ENCODE data around the gene BMP2K.
A peak's percentile ranks its signal among the peaks of the same experiment; 100 is the strongest.

The BMP2K gene

DNA sequence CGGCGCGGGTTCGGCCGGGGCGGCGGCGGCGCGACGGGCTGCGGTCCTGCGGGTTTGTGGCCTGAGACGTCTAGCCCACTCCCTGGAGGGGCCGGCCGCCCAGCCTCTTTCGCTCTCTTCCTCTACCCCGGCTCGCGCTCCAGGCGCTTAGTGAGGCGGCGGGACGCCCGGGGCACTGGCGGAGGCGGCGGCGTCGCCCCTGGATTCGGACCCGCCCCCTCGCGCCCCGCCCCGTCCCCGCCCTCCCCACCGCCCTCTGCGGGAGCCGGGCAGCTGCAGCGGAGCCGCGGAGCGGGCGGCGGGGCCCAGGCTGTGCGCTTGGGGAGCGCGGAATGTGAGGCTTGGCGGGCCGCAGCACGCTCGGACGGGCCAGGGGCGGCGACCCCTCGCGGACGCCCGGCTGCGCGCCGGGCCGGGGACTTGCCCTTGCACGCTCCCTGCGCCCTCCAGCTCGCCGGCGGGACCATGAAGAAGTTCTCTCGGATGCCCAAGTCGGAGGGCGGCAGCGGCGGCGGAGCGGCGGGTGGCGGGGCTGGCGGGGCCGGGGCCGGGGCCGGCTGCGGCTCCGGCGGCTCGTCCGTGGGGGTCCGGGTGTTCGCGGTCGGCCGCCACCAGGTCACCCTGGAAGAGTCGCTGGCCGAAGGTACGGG lies at the start of gene BMP2K:
TSS of gene BMP2K (plus strand) at position 272 of the 650 bp plus-strand sequence. CDS start at position 466, 194 bp downstream.
- DNase-seq: no peak

DNA sequence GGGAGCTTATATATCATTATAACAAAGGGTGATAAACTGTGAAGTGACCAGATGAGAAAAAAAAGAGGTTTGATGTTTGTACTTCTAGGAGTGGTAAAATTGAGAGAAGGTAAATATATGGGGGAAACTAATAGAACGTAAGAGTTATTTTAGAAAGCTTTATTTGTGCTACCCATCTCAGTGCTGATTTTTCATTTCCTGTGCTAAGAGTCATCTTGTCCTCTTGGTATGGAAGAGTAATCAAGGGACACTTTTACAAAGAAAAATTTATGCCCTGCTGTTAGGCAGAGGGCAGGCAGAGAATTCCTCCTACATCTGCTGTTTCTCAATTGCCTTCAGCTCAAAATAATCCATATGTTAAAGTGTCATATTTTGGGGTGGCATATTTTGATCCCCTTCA lies 49.6 kb upstream of the BMP2K start:
- no peak for DNase-seq

DNA sequence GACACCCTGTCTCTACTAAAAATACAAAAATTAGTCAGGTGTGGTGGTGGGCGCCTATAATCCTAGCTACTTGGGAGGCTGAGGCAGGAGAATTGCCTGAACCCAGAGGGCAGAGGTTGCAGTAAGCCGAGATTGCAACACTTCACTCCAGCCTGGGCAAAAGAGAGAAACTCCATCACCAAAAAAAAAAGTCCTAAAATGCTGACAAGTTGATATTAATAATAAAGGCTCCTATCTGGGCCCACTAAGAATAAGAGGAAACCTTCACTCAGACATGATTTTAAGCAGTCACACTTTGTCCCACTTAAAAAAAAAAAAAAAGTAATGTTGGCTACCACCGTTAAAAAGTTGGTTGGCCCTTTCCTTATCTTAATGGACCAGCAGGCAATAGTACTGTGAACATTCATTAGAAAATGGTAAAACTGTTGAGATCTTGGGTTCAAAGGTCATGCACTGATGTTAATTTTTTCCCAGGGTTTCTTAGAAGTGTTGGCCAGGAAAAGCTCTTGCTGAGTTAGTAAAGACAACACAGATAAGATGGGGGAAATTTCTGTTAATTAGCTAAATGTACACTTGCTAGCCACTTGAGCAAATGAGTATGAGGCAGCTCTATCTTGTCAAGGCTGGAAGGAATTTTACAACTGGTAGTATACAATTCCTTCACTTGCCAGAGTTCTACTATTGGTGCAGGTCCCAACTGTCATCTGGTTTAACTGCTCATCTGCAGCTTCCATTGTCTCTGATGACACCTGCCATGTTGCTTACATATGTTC lies 43.6 kb upstream of the BMP2K start:
- DNase-seq: peak; percentile 99

DNA sequence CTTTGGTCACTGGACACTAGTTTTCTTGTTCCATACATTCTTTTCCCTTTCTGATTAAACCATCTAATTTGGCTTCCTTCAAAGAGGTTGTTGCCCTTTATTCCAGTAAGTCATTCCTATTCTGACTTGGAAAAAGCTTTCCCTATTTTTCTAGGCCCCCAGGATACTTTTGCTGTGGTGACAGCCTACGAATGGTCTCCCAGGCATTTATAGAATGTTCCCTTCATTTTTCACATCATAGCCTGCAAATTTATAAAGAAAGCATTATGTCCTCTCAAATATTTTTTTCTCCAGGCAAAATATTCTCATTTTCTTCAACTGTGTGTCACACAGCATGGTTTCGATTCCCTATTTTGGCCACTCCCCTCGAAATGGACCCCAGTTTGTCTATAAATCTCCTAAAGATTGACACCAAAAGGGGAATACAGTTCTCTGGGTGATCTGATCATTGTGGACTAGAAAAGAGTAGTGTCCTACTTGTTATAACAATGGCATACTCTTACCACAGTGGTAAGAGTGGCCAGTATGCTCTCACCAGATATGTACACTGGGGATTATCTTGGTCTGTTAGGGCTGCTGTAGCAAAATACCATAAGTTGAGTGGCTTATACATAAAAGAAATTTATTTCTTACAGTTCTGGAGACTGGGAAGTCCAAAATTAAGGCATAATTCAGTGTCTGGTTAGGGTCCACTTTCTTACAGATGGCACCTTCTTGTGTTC lies 41.5 kb upstream of the BMP2K start:
- DNase-seq: peak; percentile 54

DNA sequence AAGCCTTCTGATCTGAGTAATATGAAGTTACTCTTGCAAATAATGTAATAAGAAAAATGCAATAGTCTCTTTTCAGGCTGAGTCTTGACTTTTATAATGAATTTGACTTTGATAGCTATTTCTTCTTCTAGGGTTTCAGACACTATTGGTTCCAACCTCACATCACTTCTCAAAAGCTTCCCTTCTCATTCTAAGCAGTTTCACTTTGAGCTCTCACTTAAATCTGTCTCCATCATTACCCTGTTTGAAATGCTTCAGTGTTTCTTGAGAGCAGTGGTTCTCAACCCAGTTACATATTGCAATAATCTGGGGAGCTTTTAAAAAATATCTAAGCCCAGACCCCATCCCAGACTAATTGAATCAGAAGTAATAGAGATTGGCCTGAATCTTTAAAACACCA lies 40.5 kb upstream of the BMP2K start:
- DNase-seq: no peak

DNA sequence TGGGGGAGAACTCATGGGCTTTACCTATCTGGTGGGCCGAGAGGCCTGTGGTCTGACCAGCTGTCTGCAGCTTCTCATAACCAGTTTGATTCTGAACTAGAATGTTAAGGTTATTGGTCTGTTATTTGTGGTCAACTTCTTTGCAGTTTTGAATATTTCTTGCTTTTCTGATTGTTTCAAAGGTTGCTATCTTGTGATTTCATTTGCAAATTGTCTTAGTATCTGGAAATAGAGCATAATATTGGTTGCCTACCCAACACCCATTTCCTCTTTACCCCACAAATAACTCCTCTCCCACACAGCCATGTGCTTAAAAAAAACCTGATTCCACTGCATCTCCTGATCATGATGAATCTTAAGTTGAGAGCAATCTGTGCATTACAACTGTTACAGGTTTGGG lies 39.1 kb upstream of the BMP2K start:
- no peak for DNase-seq

DNA sequence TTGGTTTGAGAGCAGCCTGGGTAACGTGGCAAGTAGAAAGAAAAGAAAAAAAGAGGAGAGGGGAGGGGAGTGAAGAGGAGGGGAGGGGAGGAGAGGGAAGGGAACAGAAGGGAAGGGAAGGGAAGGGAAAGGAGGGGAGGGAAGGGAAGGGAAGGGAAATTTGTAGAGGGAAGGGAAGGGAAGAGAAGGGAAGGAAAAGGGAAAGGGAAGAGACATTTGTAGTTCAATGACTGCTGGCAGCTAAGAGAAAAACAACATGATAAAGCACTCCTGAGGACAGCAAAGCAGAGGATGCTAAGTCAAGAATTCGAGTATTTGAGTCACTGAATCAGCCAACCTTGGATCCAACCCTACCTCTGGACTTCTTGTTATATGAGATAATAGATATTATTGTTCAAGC lies 38.2 kb upstream of the BMP2K start:
- DNase-seq: no peak

DNA sequence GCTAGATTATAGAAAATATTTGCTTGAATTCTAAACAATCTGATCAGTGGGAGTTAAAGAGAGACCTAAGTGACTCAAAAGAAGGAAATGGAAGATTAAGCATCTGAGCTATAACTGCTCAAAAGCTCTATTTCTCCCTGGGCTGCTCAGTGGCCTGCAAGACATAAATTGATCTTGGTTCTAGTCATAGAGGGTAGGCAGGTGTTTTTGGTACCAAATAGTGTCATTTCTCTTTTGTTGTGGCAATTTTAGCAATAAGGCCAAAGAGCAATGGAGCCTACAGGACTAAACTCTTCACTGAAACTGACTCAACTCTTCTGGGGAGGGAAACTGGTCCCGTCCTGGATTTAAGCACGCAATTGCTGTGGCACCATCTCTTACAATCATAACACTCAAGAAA lies 33.9 kb upstream of the BMP2K start:
- DNase-seq: no peak

DNA sequence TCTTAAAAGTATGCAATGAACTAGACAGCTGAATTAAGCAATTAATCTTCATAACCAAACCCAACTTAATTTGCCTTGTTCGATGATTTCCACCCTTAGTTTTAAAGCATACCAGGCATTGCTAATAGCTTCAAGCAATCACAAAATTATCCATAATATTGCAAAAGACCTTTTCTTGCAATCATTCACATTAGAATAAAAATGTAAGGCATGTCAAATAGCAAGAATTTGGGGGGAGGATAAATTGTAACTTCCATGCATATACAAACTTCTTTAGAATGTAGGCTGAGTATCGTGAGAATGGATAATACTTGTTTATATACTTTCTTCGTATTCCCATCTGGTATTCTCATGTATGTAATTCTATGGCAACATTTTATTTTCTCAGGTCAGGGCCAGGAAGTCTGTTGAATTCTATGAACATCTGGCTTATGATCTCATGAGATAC lies 28.7 kb upstream of the BMP2K start:
- no peak for DNase-seq

DNA sequence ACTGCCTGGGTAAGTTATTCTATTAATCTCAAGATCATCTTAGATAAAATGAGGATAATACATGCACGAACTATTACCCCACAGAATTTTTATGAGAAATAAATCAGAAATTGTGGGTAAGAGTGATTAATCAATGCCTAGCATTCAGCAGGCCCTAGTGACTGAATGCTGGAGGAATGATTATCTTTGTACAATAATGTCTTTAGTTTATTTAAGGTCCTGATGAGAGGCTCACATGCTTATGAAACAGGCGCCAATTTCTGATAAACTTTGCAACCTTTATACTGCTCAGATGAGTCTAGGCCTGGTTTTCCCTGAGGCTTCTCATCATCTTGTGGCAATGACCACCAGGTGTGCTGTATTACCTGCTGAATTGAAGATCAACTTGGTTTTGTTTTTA lies 27.8 kb upstream of the BMP2K start:
- DNase-seq: no peak

DNA sequence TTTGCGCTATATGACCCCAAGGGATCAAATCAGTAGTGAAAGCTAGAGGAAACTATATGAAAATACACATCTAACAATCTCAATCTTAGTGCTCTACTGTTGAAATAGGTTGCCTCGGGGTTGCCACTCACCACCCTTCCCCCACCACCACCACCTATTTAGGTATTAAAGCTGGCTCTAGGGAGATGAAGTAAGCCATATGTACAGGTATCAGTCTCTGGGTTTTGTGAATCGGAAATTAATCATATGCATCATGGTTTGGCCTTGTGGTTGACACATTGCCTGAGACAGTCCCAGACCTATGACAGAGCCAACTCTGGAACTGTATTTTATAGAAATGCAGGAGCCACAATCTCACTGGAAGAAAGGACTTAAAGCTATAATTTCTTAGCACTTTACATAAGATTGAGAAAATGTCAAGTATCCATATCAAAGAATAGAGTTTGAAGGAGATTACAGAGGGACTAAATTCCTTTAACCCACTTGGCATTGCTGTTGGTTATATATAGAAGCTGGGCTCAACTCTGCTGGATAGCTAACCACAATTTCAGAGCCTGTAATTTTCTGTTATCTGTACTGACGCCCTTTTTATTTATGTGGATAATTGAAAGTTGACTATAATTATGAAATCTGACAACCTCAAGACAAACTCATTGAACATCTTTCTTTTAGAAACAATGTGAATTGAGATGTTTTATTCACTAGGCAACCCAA lies 26.7 kb upstream of the BMP2K start:
- no peak for DNase-seq

DNA sequence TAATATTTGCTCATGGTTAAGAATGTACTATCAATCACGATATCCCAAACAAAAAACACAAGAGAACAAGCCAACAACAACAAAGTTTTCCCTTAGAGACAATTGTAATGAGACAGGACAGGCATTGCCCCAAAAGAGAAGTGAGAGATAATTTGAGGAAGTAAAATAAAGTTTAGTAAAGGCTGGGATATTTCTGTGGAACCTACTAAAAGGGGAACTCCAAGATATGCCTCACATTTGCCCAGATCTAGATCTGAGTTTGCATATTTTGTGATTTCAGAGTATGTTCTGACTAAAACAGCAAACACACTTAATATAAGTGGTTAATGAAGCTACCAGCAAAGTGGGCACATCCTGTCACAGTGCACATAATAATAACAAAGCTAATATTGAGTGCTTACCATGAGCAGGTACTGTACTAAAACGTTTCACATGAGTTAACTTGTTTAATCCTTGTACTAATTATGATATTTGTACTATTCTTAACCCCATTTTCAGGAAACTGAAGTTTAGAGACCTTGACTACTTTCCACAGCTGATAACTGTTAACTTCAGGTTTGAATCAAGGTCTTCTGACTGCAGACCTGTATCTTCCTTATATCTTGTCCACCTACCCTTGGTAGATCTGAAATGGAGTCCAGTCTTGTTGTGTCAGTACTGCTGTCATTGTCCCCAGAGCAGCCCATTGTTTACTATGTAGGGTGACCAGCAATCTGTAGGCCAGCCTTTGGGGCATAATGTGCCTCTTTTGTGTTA lies 26.0 kb upstream of the BMP2K start:
- no peak for DNase-seq

DNA sequence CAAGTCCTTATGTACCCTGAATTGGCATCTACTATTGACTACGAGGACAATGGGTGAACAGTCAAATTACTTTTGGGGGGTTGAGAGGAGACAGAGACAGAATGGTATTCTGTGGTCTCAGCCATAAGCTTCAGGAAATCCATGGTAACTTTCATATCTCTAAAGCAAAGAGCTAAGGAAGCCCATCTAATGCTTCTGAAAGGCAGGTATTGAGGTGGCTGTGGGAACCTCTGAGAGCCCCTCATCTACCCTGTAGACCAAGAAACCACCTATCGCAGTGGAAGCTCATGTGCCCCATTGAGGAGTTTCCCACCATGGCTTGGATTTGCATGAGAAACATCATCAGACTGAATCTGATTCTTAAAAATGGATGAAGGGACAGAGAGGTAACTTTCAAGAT lies 23.1 kb upstream of the BMP2K start:
- DNase-seq: no peak

DNA sequence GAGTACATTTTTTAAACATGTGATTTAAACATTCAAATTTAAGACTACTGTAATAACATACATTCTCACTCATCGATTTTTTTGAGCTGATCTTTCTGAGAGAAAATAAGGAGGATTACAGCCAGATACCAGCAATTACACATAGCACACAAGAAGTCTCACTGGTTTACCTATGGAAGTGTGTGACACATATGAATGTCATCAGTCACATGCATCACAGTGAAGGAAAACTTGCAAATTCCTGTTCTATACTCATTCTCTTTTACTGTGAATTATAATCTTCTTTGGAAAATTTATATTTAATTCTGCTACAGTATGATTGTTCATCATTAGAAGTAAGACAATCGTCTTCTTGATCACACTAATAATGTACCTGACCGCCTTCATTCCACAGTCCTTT lies 21.3 kb upstream of the BMP2K start:
- DNase-seq: no peak

DNA sequence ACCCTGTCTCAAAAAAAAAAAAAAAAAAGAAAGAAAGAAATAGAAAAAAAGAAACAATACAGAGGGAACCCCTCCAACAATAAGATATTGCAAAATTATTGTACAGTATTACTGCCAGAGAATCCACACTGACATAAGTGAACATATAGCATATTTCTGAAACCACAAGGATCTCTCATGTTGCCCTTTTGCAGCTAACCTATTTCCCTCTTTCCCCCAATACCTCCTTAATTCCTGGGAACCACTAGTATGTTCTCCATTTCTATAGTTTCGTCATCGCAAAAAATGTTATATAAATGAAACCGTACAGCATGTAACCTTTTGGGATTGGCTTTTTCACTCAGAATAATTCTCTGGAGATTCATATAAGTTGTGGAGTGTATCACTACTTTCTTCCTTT lies 20.0 kb upstream of the BMP2K start:
- no peak for DNase-seq

DNA sequence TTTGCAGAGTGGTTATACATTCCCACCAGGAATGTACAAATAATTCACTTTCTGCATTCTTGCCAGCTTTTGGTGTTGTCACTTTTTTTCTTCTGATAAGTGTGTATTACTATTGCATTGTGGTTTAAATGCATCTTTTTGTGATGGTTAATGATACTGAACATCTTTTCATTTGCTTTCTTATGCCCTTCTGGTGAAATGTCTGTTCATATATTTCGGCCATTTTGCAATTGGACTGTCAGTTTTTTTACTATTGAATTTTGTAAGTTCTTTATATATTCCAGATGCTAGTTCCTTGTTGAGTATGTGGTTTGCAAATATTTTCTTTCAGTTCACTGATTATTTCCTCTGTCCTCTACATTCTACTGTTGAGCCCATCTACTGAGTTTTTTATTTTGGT lies 19.4 kb upstream of the BMP2K start:
- no peak for DNase-seq

DNA sequence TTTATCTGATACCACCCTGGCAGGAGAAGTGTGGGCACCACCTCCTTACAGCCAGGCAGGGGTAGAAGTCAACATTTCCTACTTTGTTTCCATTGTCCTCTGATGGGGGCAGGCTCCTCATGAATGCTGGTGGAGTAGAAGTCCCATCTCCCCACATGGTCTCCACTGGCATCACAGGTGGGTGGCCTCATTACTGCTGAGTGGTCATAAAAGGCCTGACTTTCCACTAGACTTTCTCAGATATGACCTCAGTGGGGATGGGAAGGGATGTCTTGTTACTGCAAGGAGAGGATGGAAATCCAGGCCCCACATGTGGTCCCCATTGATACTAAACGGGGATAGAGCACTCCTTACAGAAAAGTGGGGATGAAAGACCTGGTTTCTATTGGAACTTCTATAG lies 18.6 kb upstream of the BMP2K start:
- DNase-seq: no peak

DNA sequence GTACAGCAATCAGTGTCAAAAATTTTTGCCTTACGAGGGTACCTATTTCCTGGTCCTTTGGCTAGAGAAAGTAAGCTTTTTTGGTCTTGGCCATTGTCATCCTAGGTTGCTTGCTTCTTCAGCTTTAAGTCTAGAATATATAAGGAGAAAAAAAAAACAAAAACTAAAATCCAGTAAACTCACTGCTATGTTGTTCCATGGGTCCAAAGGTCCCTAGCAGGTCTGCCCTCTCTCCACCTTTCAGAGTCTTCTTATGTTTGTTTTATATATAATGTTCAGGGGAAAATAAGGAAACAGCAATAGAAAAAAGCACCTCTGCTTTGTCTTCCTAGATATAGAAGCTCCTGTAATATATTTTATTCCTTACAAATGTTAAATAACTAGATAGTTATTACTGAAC lies 18.1 kb upstream of the BMP2K start:
- DNase-seq: no peak

DNA sequence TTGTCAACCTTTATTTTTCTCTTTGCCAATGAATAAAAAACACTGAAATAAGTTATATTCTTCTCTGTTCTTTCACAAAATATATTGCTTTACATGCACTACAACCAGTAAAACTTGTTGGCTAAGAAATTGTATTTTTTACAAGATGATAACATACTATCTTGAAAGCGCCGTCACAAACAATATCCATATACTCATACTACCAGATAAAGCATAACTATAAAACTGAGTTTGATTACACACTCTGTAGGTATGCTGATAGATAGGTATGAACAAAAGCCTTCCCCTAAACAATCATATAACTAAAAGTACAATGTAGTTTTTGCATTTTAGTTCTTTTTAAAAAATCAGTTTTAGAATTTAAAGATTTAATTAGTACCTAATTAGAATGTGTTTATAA lies 13.6 kb upstream of the BMP2K start:
- no peak for DNase-seq

DNA sequence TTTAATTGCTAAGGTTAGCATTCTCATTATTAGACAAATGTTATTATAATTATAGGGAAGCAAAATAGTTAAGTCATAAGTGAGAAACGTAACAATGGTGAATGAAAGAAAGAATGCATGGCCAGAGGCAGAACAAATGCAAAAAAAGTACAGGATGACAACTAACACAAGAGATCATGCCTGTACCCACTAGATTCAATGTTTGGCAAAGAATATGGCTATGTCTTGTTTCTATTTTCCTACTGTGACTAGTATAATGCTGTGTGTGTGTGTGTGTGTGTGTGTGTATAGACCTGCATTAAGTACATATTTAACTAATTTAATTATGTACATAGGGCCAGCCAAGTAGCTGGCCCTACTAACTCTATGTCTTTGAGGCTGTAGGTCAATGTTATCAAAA lies 12.9 kb upstream of the BMP2K start:
- no peak for DNase-seq

DNA sequence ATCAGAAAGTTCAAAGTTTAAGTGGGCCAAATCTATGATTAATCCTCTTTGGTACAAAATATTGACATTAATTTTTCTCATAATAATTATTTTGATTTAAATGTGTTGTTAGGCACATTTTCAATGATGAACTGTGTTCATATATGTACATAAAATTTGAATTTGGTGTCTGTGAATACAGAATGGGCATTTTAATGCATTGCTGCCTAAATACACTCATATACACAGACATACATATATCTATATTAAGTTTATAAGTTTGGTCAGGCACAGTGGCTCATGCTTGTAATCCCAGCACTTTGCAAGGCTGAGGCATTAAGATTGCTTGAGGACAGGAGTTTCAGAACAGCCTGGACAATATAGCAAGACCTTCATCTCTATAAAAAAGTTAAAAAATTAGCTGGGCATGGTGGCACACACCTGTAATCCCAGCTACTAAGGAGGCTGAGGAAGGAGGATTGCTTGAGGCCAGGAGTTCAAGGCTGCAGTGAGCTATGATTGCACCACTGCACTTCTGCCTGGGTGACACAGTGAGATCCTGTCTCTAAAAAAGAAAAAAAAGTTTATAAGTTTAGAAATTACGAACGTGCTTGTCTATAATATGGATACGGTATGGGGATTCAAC lies 12.3 kb upstream of the BMP2K start:
- DNase-seq: no peak

DNA sequence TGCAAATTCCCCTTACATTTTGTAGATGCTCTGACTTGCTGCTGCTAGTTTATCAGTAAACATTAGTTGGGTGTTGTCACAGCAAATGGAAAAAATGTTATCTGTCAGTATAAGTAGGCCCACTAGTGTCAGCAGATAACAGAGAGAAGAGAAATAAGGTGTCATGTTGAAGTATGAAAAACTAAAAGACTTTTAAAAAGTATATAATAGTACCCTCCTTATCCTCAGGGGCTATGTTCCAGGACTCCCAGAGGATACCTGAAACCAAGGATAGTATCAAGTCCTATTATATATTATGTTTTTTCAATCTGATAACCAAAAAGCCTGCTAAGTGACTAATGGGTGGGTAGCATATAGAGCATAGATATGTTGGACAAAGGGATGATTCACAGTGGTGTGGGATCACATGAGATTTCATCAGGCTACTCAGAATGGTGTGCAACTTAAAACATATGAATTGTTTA lies 11.6 kb upstream of the BMP2K start:
- peak; percentile 96 for DNase-seq
